Spleen (tissue), 13 donors: ENCODE data around the gene PLA2G4B. TPM values are rescaled to one million over a fixed set of nuclear protein-coding genes. Genes with fewer than 3 reads are reported as not detected.

Source experiments
- DNase-seq: peaks from one replicate; pipeline ENCODE4 v3.0.0-alpha.2; 2020
- H3K27ac ChIP-seq, 8 donors: fragments of 200-600 bp; sonication (generic) in 7 of 8; 1 replicate in 4 of 8; 2 replicates in 4 of 8; pipeline versions ENCODE4 v1.5.0 to v1.8.0; 2016 to 2021; ENCODE audit warnings: inconsistent platforms in 4 of 8, mild to moderate bottlenecking in 4 of 8, moderate library complexity in 1 of 8
- H3K27me3 ChIP-seq, 7 donors: fragments of 200-600 bp; sonication (generic) in 6 of 7; replicated peaks in 1 of 7; 1 replicate in 4 of 7; 2 replicates in 3 of 7; pipeline versions ENCODE4 v1.5.0 to v1.8.0; 2016 to 2021; ENCODE audit warnings: inconsistent platforms in 3 of 7, mild to moderate bottlenecking in 1 of 7
- H3K36me3 ChIP-seq, 6 donors: fragments of 200-600 bp; sonication (generic) in 5 of 6; 1 replicate in 4 of 6; 2 replicates in 2 of 6; pipeline versions ENCODE4 v1.5.0 to v1.8.0; 2016 to 2021; ENCODE audit warnings: inconsistent platforms in 2 of 6
- H3K4me1 ChIP-seq, 6 donors: fragments of 200-600 bp; sonication (generic) in 5 of 6; 1 replicate in 3 of 6; 2 replicates in 3 of 6; pipeline versions ENCODE4 v1.5.0 to v1.8.0; 2016 to 2021; ENCODE audit warnings: inconsistent platforms in 3 of 6
- H3K4me3 ChIP-seq, 8 donors: fragments of 200-600 bp; sonication (generic) in 7 of 8; 1 replicate in 4 of 8; 2 replicates in 4 of 8; pipeline versions ENCODE4 v1.5.0 to v1.8.0; 2016 to 2021; ENCODE audit warnings: inconsistent platforms in 4 of 8, mild to moderate bottlenecking in 4 of 8, moderate library complexity in 2 of 8
- H3K9me3 ChIP-seq, 8 donors: fragments of 200-600 bp; sonication (generic) in 7 of 8; 1 replicate in 4 of 8; 2 replicates in 4 of 8; pipeline versions ENCODE4 v1.5.0 to v1.8.0; 2016 to 2021; ENCODE audit warnings: inconsistent platforms in 4 of 8
- CTCF ChIP-seq, 11 experiments: fragments of 200-600 bp in 7 of 11; fragments of 450-650 bp in 4 of 11; sonication (generic) in 4 of 11; IDR thresholded peaks in 8 of 11; conservative IDR thresholded peaks in 3 of 11; 1 replicate in 7 of 11; 2 replicates in 4 of 11; pipeline versions ENCODE4 v1.4.0 to v1.8.0; 2016 to 2021; ENCODE audit warnings: antibody characterized with exemption in 11 of 11, inconsistent platforms in 4 of 11, mild to moderate bottlenecking in 1 of 11
- POLR2A ChIP-seq, 3 donors: fragments of 450-650 bp; IDR thresholded peaks; one replicate each; pipeline ENCODE4 v1.5.1; 2017; ENCODE audit warnings: antibody characterized with exemption in 3 of 3, mild to moderate bottlenecking in 1 of 3
- POLR2AphosphoS5 ChIP-seq, 3 donors: sonication (generic); formaldehyde crosslinking; IDR thresholded peaks; one replicate each; pipeline ENCODE4 v1.5.1; 2017; ENCODE audit warnings: antibody characterized with exemption in 3 of 3
- WGBS, 5 donors: extraction: QIAGEN DNeasy Blood & Tissue Kit in 3 of 5; methylation state at CpG; one replicate each; pipeline versions ENCODE4 v1.1.5 to v1.1.7; 2013 to 2018; 5-methylcytosine and 5-hydroxymethylcytosine counted together
- intact Hi-C: fragments of 100-400 bp; cut with DNase I; formaldehyde crosslinking; loops from one replicate; pipeline ENCODE4 v1.15.0; 2023; ENCODE audit warnings: low total_unique reads
- long read RNA-seq, 2 donors: transcript quantifications; one replicate each; lab custom pipeline, GENCODE V29; 2026
- polyA plus RNA-seq, 3 donors: library from polyadenylated mRNA; stranded (reverse); fragments of 200-250 nt; gene quantifications; one replicate each; pipeline ENCODE4 v1.2.1, GENCODE V29; 2013
- total RNA-seq, 7 donors: library from RNA; depleted of rRNA in 3 of 7; stranded (reverse); fragments of >200 nt in 3 of 7; fragmentation: NEBNext Ultra II Directional in 4 of 7; extraction: Animal tissue kit (Norgen Biotek cat#: 25700) in 4 of 7; gene quantifications; one replicate each; pipeline versions ENCODE4 v1.1.0 to v1.2.1, GENCODE V29; 2016 to 2021
- donor health status: healthy with polysubstance abuse.
- donor health status: DM: no; HTN: no; CAD: no; lungs with moderate emphysema.
- donor health status: DM: no; HTN: no; CAD: no.
- donor health status: Bipolar disorder and iron deficiency.
- donor health status: healthy.
- donor health status: DM: no; HTN: no; CAD: no.
- donor health status: DM: yes; HTN: yes; CAD: no.

PLA2G4B gene
- total RNA-seq (10 to 100 TPM in 4 of 7 donors, 1 to 10 TPM in 3; 4.0 to 14.4 (median 10.2) TPM), polyA plus RNA-seq (10 to 100 TPM; 10.6 to 20.8 (median 18.5) TPM)
- long read RNA-seq, donor 1: 0 reads
- long read RNA-seq, donor 2: 0 reads

- Histone ChIP-seq H3K4me3 (no peak within 1 kb of the TSS), H3K27me3 (no peaks in the 10 kb centered on the region), H3K27ac (no peak within 1 kb of the TSS), H3K9me3 (no peaks in the 10 kb centered on the region), H3K36me3 (peaks cover 0 to 97% (median 21%) of the 10 kb centered on the region in 6 donors), H3K4me1 (peaks cover 0 to 10% (median 0%) of the 10 kb centered on the region in 6 donors)
- DNase-seq: no peak
- intact Hi-C loops: no loop called here
- TF ChIP-seq POLR2AphosphoS5 (IDR thresholded peaks at IDR 0.05): no peak
- 85 to 95% (median 90%) methylated on average over 6 of the region's 6 CpGs for WGBS, 5 donors
Observed at GRCh38 chr15:41838400-41838897, at the start of gene PLA2G4B. Gene PLA2G4B, plus strand, starts transcription at chr15:41838847. Its CDS starts 67 bp downstream, at chr15:41838914.

GRCh38 chr15:41789236-41789635 lies 49.4 kb upstream of the PLA2G4B start:
- 48 to 66% (median 55%) methylated on average over 4 of the region's 4 CpGs for WGBS, 5 donors
- H3K27ac ChIP-seq: peak overlapping the region in 5 of 8 donors; percentile 21 to 71 (median 56)
- no peaks in the 10 kb centered on the region for H3K36me3 ChIP-seq
- H3K4me1 ChIP-seq: peaks cover 16 to 67% (median 46%) of the 10 kb centered on the region in 6 donors
- no peaks in the 10 kb centered on the region for H3K9me3 ChIP-seq
- intact Hi-C loops: no loop called here
- DNase-seq: no peak
- H3K4me3 ChIP-seq: no peak overlapping the region
- no peak for TF ChIP-seq CTCF (IDR thresholded peaks at IDR 0.05 in 8 of 11, conservative IDR thresholded peaks at IDR 0.05 in 3 of 11)
- no peak for TF ChIP-seq POLR2AphosphoS5 (IDR thresholded peaks at IDR 0.05)
- TF ChIP-seq POLR2A (IDR thresholded peaks at IDR 0.05): no peak
- no peaks in the 10 kb centered on the region for H3K27me3 ChIP-seq

GRCh38 chr15:41789662-41790061 lies 49.0 kb upstream of the PLA2G4B start:
- Histone ChIP-seq H3K4me1 (peaks cover 16 to 67% (median 46%) of the 10 kb centered on the region in 6 donors), H3K36me3 (no peaks in the 10 kb centered on the region), H3K9me3 (no peaks in the 10 kb centered on the region), H3K27ac (peak overlapping the region in 5 of 8 donors; percentile 21 to 71 (median 56)), H3K4me3 (no peak overlapping the region), H3K27me3 (no peaks in the 10 kb centered on the region)
- intact Hi-C loops: no loop called here
- TF ChIP-seq POLR2A (IDR thresholded peaks at IDR 0.05): no peak
- TF ChIP-seq CTCF (IDR thresholded peaks at IDR 0.05 in 8 of 11, conservative IDR thresholded peaks at IDR 0.05 in 3 of 11): no peak
- TF ChIP-seq POLR2AphosphoS5 (IDR thresholded peaks at IDR 0.05): no peak
- no peak for DNase-seq

GRCh38 chr15:41790169-41790568 lies 48.5 kb upstream of the PLA2G4B start:
- no peak overlapping the region for H3K4me3 ChIP-seq
- H3K36me3 ChIP-seq: no peaks in the 10 kb centered on the region
- no peak for TF ChIP-seq POLR2AphosphoS5 (IDR thresholded peaks at IDR 0.05)
- WGBS, 5 donors: 84 to 87% (median 86%) methylated on average over 3 of the region's 3 CpGs
- DNase-seq: no peak
- peaks cover 16 to 64% (median 47%) of the 10 kb centered on the region in 6 donors for H3K4me1 ChIP-seq
- intact Hi-C loops: no loop called here
- H3K9me3 ChIP-seq: no peaks in the 10 kb centered on the region
- H3K27ac ChIP-seq: peak overlapping the region in 7 of 8 donors; percentile 39 to 77 (median 56)
- no peaks in the 10 kb centered on the region for H3K27me3 ChIP-seq

- H3K9me3 ChIP-seq: no peaks in the 10 kb centered on the region
- TF ChIP-seq CTCF (IDR thresholded peaks at IDR 0.05 in 8 of 11, conservative IDR thresholded peaks at IDR 0.05 in 3 of 11) (no peak), POLR2AphosphoS5 (IDR thresholded peaks at IDR 0.05) (peak in 2 of 3 donors; percentile 56 to 84), POLR2A (IDR thresholded peaks at IDR 0.05) (no peak)
- intact Hi-C loops: no loop called here
- H3K27ac ChIP-seq: peak overlapping the region in 7 of 8 donors; percentile 39 to 77 (median 56)
- peaks cover 18 to 72% (median 55%) of the 10 kb centered on the region in 6 donors for H3K4me1 ChIP-seq
- H3K36me3 ChIP-seq: no peaks in the 10 kb centered on the region
- no peak for DNase-seq
- no peak overlapping the region for H3K4me3 ChIP-seq
- H3K27me3 ChIP-seq: no peaks in the 10 kb centered on the region
- 22 to 36% (median 34%) methylated on average over 4 to 5 of the region's 5 CpGs for WGBS, 5 donors
Observed at GRCh38 chr15:41790756-41791546, 47.7 kb upstream of the PLA2G4B start.
